K562 (cell line): ENCODE data around the gene CRYBA1. TPM values are rescaled to one million over a fixed set of nuclear protein-coding genes. Genes with fewer than 3 reads are reported as not detected.

Source experiments
- ATAC-seq: fragments of 200-7000 bp; cut with Tn5 transposase; 3 replicates; pipeline ENCODE4 v1.9.1; 2020; ENCODE audit warnings: moderate library complexity
- BruUV-seq: library from RNA; stranded (reverse); fragments of 400-500 nt; replicated peaks from 2 replicates; lab custom pipeline; 2021; lab: Mats Ljungman, UMichigan
- CTCF ChIA-PET: fragments of 300-600 bp; formaldehyde crosslinking; extraction: SDS; loops from one replicate; lab custom pipeline; 2021; ENCODE audit warnings: low intra/inter-chr PET ratio; lab: Yijun Ruan, JAX
- POLR2A ChIA-PET: fragments of 300-600, 350-650 bp; sonication (Branson Sonifier 250); formaldehyde crosslinking; extraction: SDS; loops from one replicate; lab custom pipeline; 2021; ENCODE audit warnings: antibody characterized with exemption, inconsistent platforms; lab: Yijun Ruan, JAX
- DNase-seq, 4 experiments: peaks; one replicate each; pipeline versions ENCODE4 v3.0.0 to v3.0.0-alpha.2; 2011 to 2018; ENCODE audit warnings: low spot score in 3 of 4, mixed read lengths in 3 of 4; ENCODE audit errors: extremely low read depth in 1 of 4
- FAIRE-seq: peaks from 2 replicates; lab custom pipeline; 2011; peaks lifted over from hg19 to GRCh38; lab: Jason Lieb, UNC
- H2AFZ ChIP-seq: 2 replicates; pipeline ENCODE4 v1.6.0; 2011; ENCODE audit warnings: low read depth, low read length, control low read depth, inconsistent platforms
- H3K27ac ChIP-seq: fragments of 200-600 bp; 3 replicates; pipeline ENCODE4 v1.8.0; 2011; ENCODE audit warnings: low read depth, mild to moderate bottlenecking, control low read depth, inconsistent platforms, low read length, moderate library complexity, mixed read lengths; ENCODE audit errors: extremely low read depth
- H3K27me3 ChIP-seq, 2 experiments: fragments of 300-600 bp in 1 of 2; 2 replicates in 1 of 2; 3 replicates in 1 of 2; pipeline versions ENCODE4 v1.6.0 to v1.8.0; 2011; ENCODE audit warnings: inconsistent platforms in 2 of 2, low read length in 2 of 2, mild to moderate bottlenecking in 1 of 2, mixed read lengths in 1 of 2, moderate library complexity in 1 of 2; ENCODE audit not compliant: control insufficient read depth in 2 of 2, insufficient read depth in 2 of 2
- H3K36me3 ChIP-seq: fragments of 300-600 bp; 3 replicates; pipeline ENCODE4 v1.8.0; 2011; ENCODE audit warnings: mild to moderate bottlenecking, low read length, inconsistent platforms; ENCODE audit not compliant: control insufficient read depth, insufficient read depth
- H3K4me1 ChIP-seq, 2 experiments: fragments of 200-600 bp in 1 of 2; replicated peaks in 1 of 2; 2 replicates in 1 of 2; 3 replicates in 1 of 2; pipeline versions ENCODE4 v1.5.1 to v1.8.0; 2011; ENCODE audit warnings: inconsistent platforms in 2 of 2, low read length in 2 of 2, mild to moderate bottlenecking in 1 of 2, mixed read lengths in 1 of 2, moderate library complexity in 1 of 2; ENCODE audit not compliant: control insufficient read depth in 2 of 2, insufficient read depth in 2 of 2
- H3K4me2 ChIP-seq: 2 replicates; pipeline ENCODE4 v1.6.1; 2011; ENCODE audit warnings: low read length, control low read depth, inconsistent platforms, mixed read lengths; ENCODE audit not compliant: insufficient read depth
- H3K4me3 ChIP-seq: fragments of 200-600 bp; sonication (generic), shearing (Covaris generic); 2 replicates; pipeline ENCODE4 v1.5.1; 2016; ENCODE audit warnings: control low read depth, inconsistent platforms
- H3K79me2 ChIP-seq: fragments of 200-600 bp; 3 replicates; pipeline ENCODE4 v1.8.0; 2011; ENCODE audit warnings: low read length, inconsistent platforms; ENCODE audit not compliant: control insufficient read depth, insufficient read depth
- H3K9ac ChIP-seq, 2 experiments: 2 replicates each; pipeline versions ENCODE4 v1.6.0 to v1.6.1; 2011; ENCODE audit warnings: low read depth in 2 of 2, low read length in 2 of 2, control low read depth in 1 of 2, inconsistent platforms in 1 of 2, mild to moderate bottlenecking in 1 of 2, mixed read lengths in 1 of 2; ENCODE audit not compliant: insufficient read depth in 1 of 2
- H3K9me1 ChIP-seq: one replicate; pipeline ENCODE4 v1.6.0; 2011; ENCODE audit warnings: inconsistent platforms, mild to moderate bottlenecking, low read length, moderate library complexity; ENCODE audit not compliant: control insufficient read depth, insufficient read depth
- H3K9me3 ChIP-seq: replicated peaks from 2 replicates; pipeline ENCODE4 v1.5.1; 2011; ENCODE audit warnings: low read depth, low read length, inconsistent platforms; ENCODE audit not compliant: control insufficient read depth, insufficient read depth
- H4K20me1 ChIP-seq: replicated peaks from 2 replicates; pipeline ENCODE4 v1.6.1; 2011; ENCODE audit warnings: low read length, inconsistent platforms, mixed read lengths; ENCODE audit not compliant: control insufficient read depth, insufficient read depth
- BACH1 ChIP-seq: fragments of 200-800 bp; sonication (Bioruptor generic); IDR thresholded peaks from 2 replicates; pipeline ENCODE4 v1.6.1; 2016; ENCODE audit warnings: missing genetic modification characterization, missing compliant biosample characterization
- BCOR ChIP-seq: fragments of 450-650 bp; IDR thresholded peaks from 2 replicates; pipeline ENCODE4 v1.6.1; 2016
- CCAR2 ChIP-seq: fragments of 200-400 bp; formaldehyde crosslinking; IDR thresholded peaks from 2 replicates; pipeline ENCODE4 v1.6.1; 2017; ENCODE audit warnings: mild to moderate bottlenecking, low read depth, low read length
- CEBPG ChIP-seq, 3 experiments: fragments of 200-800 bp in 1 of 3; sonication (Bioruptor generic) in 1 of 3; sonication (generic) in 1 of 3; formaldehyde crosslinking in 1 of 3; IDR thresholded peaks in 2 of 3; conservative IDR thresholded peaks in 1 of 3; 2 replicates each; pipeline versions ENCODE4 v1.6.1 to v1.8.0; 2016 to 2022; ENCODE audit warnings: missing compliant biosample characterization in 2 of 3, missing genetic modification characterization in 2 of 3, mild to moderate bottlenecking in 1 of 3, missing genetic modification reagents in 1 of 3
- ERF ChIP-seq: fragments of 450-650 bp; formaldehyde crosslinking; IDR thresholded peaks from 2 replicates; pipeline ENCODE4 v1.4.0; 2020; ENCODE audit warnings: mild to moderate bottlenecking, mixed read lengths
- ILK ChIP-seq: fragments of 450-650 bp; IDR thresholded peaks from 2 replicates; pipeline ENCODE4 v1.6.1; 2016; ENCODE audit warnings: missing genetic modification characterization, low read depth, mild to moderate bottlenecking, missing compliant biosample characterization, moderate library complexity, borderline replicate concordance
- KDM1A ChIP-seq, 2 experiments: fragments of 450-650 bp; IDR thresholded peaks; 2 replicates each; pipeline ENCODE4 v1.6.1; 2016; ENCODE audit warnings: mild to moderate bottlenecking in 2 of 2
- MAFK ChIP-seq: IDR thresholded peaks from 2 replicates; pipeline ENCODE4 v1.6.1; 2011; ENCODE audit warnings: low read length, improper control_type of control experiment
- NFE2 ChIP-seq: IDR thresholded peaks from 2 replicates; pipeline ENCODE4 v1.6.1; 2014; ENCODE audit warnings: antibody characterized with exemption, low read depth
- PRMT5 ChIP-seq: sonication (generic); formaldehyde crosslinking; IDR thresholded peaks from 2 replicates; pipeline ENCODE4 v1.5.0; 2020; ENCODE audit warnings: missing genetic modification reagents
- TCF7 ChIP-seq: sonication (generic); IDR thresholded peaks from 2 replicates; pipeline ENCODE4 v1.6.1; 2016; ENCODE audit warnings: antibody characterized with exemption, borderline replicate concordance
- TEAD1 ChIP-seq, 2 experiments: fragments of 450-650 bp in 1 of 2; sonication (generic) in 1 of 2; formaldehyde crosslinking; IDR thresholded peaks; 2 replicates each; pipeline versions ENCODE4 v1.4.0 to v1.8.0; 2020 to 2022; ENCODE audit warnings: mild to moderate bottlenecking in 2 of 2, missing genetic modification reagents in 1 of 2
- ZNF133 ChIP-seq: fragments of 250-450 bp; sonication (Bioruptor Pico); IDR thresholded peaks from 2 replicates; pipeline ENCODE4 v1.4.0; 2020; ENCODE audit warnings: mild to moderate bottlenecking
- ZNF134 ChIP-seq: fragments of 250-450 bp; sonication (Bioruptor Pico); conservative IDR thresholded peaks from 2 replicates; pipeline ENCODE4 v1.4.0; 2020
- WGBS: fragments of 100-300 bp; shearing (Covaris generic); methylation state at CpG from one replicate; pipeline ENCODE4 v1.1.6; 2016; ENCODE audit warnings: low coverage, mixed read lengths; ENCODE audit not compliant: insufficient coverage; ENCODE audit errors: missing lambda C conversion rate; 5-methylcytosine and 5-hydroxymethylcytosine counted together
- in situ Hi-C: fragments of 300-500 bp; cut with MboI; formaldehyde crosslinking; loops from 4 replicates; pipeline ENCODE4 v1.15.0; 2018; ENCODE audit warnings: inconsistent platforms, mixed read lengths
- intact Hi-C: fragments of 100-400 bp; cut with micrococcal nuclease; formaldehyde crosslinking; loops from 2 replicates; pipeline ENCODE4 v1.14.2; 2022
- polyA plus RNA-seq, 8 experiments: library from polyadenylated mRNA; depleted of rRNA in 4 of 8; stranded (reverse) in 5 of 8; unstranded in 3 of 8; fragments of >200 nt; fragmentation: Nextera tagmentation in 2 of 8; fragmentation: Illumina TruSeq in 1 of 8; extraction: Ambion mirVana in 2 of 8; extraction: Trizol in 1 of 8; gene quantifications; 2 replicates each; pipeline versions ENCODE4 v1.2.1 to v1.2.3, GENCODE V29; 2011 to 2014; ENCODE audit warnings: inconsistent platforms in 1 of 8, missing spikeins in 1 of 8
- total RNA-seq, 7 experiments: library from RNA; depleted of rRNA in 6 of 7; stranded (reverse); fragments of >200 nt in 6 of 7; fragmentation: Illumina TruSeq in 2 of 7; extraction: Trizol in 2 of 7; gene quantifications; 2 replicates each; pipeline versions ENCODE4 v1.2.1 to v1.2.3, GENCODE V29; 2011 to 2021; ENCODE audit warnings: low replicate concordance in 1 of 7
- TF ChIP-seq, protein P1 (sequence below): fragments of 450-650 bp; formaldehyde crosslinking; IDR thresholded peaks from 2 replicates; pipeline ENCODE4 v1.4.0; 2022; ENCODE audit warnings: missing genetic modification characterization
- TF ChIP-seq, protein P2 (sequence below): fragments of 450-650 bp; formaldehyde crosslinking; IDR thresholded peaks from 2 replicates; pipeline ENCODE4 v1.4.0; 2022; ENCODE audit warnings: missing genetic modification characterization
- TF ChIP-seq, protein P3 (sequence below): fragments of 250-450 bp; sonication (Bioruptor Pico); IDR thresholded peaks from 2 replicates; pipeline ENCODE4 v1.5.0; 2021; ENCODE audit warnings: mild to moderate bottlenecking, borderline replicate concordance
- TF ChIP-seq, protein P4 (sequence below): fragments of 450-650 bp; IDR thresholded peaks from 2 replicates; pipeline ENCODE4 v1.6.1; 2018; ENCODE audit warnings: mild to moderate bottlenecking, low read depth; ENCODE audit not compliant: partially characterized antibody

CRYBA1 gene
- total and polyA plus RNA-seq, 9 of the 15 experiments (the other 6 are each of a cell fraction or from before 2014, with no cell fraction given), result not detected

DNA sequence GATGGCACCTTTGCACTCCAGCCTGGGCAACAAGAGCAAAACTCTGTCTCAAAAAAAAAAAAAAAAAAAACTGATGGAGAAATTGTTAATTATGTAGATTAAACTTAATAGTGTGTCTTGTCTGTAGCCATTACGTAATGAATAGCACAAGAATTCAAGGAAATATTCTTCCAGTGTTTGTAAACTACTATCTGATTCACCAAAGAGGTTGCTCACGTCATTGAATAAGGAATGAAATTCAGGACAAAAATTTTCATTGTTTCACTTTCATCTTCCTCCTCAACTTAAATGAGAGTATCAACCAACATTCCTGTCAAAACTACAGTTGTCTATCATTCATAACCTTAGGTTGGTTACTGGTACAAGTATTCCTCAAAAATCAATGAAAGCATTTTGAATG, 35.8 kb upstream of the CRYBA1 start:
- Histone ChIP-seq H3K4me2 (no peak overlapping the region), H3K4me3 (no peak overlapping the region), H3K4me1 (no peaks in the 10 kb centered on the region; a peak in 1 of 5 replicates), H2AFZ (no peak overlapping the region), H3K9ac (no peak overlapping the region), H4K20me1 (no peaks in the 10 kb centered on the region), H3K9me3 (no peaks in the 10 kb centered on the region), H3K79me2 (no peaks in the 10 kb centered on the region), H3K27ac (no peak overlapping the region), H3K27me3 (no peaks in the 10 kb centered on the region), H3K9me1 (no peaks in the 10 kb centered on the region), H3K36me3 (no peaks in the 10 kb centered on the region)
- no peak for ATAC-seq
- CTCF ChIA-PET, result no interaction called here
- POLR2A ChIA-PET, result interaction anchor here (1.3 kb wide), 1 partner anchor 31 kb away, joined by 3 read pairs; the partner anchor contains the start of gene MYO18A
- WGBS, result 35% methylated on average over 2 of the region's 2 CpGs
- intact Hi-C loops, result no loop called here
- BruUV-seq, result no TSS peak
- peak; percentile 44 for FAIRE-seq
- in situ Hi-C loops, result loop anchor here (5.0 kb wide), 1 partner anchor 64 kb away; no protein-coding TSS in a partner anchor
- DNase-seq, result no peak
- no peak for TF ChIP-seq NFE2
- TF ChIP-seq, protein P1, sequence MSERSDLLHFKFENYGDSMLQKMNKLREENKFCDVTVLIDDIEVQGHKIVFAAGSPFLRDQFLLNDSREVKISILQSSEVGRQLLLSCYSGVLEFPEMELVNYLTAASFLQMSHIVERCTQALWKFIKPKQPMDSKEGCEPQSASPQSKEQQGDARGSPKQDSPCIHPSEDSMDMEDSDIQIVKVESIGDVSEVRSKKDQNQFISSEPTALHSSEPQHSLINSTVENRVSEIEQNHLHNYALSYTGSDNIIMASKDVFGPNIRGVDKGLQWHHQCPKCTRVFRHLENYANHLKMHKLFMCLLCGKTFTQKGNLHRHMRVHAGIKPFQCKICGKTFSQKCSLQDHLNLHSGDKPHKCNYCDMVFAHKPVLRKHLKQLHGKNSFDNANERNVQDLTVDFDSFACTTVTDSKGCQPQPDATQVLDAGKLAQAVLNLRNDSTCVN (CRISPR knock-in tag), result no peak
- TF ChIP-seq TCF7, result no peak
- TF ChIP-seq, protein P2, sequence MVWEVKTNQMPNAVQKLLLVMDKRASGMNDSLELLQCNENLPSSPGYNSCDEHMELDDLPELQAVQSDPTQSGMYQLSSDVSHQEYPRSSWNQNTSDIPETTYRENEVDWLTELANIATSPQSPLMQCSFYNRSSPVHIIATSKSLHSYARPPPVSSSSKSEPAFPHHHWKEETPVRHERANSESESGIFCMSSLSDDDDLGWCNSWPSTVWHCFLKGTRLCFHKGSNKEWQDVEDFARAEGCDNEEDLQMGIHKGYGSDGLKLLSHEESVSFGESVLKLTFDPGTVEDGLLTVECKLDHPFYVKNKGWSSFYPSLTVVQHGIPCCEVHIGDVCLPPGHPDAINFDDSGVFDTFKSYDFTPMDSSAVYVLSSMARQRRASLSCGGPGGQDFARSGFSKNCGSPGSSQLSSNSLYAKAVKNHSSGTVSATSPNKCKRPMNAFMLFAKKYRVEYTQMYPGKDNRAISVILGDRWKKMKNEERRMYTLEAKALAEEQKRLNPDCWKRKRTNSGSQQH (CRISPR knock-in tag), result no peak
- no peak for TF ChIP-seq BCOR
- no peak for TF ChIP-seq ZNF134 (CRISPR knock-in tag)
- TF ChIP-seq ILK (tag), result no peak
- TF ChIP-seq BACH1 (tag), result no peak
- TF ChIP-seq CEBPG (CRISPR knock-in tag; IDR thresholded peaks at IDR 0.05), result no peak
- TF ChIP-seq CEBPG (tag; conservative IDR thresholded peaks at IDR 0.05 in 1 of 2, IDR thresholded peaks at IDR 0.05 in 1 of 2), result no peak
- no peak for TF ChIP-seq KDM1A (IDR thresholded peaks at IDR 0.05)
- no peak for TF ChIP-seq ERF (CRISPR knock-in tag)
- TF ChIP-seq PRMT5, result no peak
- no peak for TF ChIP-seq TEAD1 (CRISPR knock-in tag; IDR thresholded peaks at IDR 0.05)
- TF ChIP-seq, protein P3, sequence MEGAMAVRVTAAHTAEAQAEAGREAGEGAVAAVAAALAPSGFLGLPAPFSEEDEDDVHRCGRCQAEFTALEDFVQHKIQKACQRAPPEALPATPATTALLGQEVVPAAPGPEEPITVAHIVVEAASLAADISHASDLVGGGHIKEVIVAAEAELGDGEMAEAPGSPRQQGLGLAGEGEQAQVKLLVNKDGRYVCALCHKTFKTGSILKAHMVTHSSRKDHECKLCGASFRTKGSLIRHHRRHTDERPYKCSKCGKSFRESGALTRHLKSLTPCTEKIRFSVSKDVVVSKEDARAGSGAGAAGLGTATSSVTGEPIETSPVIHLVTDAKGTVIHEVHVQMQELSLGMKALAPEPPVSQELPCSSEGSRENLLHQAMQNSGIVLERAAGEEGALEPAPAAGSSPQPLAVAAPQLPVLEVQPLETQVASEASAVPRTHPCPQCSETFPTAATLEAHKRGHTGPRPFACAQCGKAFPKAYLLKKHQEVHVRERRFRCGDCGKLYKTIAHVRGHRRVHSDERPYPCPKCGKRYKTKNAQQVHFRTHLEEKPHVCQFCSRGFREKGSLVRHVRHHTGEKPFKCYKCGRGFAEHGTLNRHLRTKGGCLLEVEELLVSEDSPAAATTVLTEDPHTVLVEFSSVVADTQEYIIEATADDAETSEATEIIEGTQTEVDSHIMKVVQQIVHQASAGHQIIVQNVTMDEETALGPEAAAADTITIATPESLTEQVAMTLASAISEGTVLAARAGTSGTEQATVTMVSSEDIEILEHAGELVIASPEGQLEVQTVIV (CRISPR knock-in tag), result no peak
- TF ChIP-seq, protein P4, sequence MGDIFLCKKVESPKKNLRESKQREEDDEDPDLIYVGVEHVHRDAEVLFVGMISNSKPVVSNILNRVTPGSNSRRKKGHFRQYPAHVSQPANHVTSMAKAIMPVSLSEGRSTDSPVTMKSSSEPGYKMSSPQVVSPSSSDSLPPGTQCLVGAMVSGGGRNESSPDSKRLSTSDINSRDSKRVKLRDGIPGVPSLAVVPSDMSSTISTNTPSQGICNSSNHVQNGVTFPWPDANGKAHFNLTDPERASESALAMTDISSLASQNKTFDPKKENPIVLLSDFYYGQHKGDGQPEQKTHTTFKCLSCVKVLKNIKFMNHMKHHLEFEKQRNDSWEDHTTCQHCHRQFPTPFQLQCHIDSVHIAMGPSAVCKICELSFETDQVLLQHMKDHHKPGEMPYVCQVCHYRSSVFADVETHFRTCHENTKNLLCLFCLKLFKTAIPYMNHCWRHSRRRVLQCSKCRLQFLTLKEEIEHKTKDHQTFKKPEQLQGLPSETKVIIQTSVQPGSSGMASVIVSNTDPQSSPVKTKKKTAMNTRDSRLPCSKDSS, result no peak
- TF ChIP-seq CCAR2, result no peak
- TF ChIP-seq ZNF133 (CRISPR knock-in tag), result no peak
- no peak for TF ChIP-seq MAFK
